Epithelial cell of esophagus (primary cell): ENCODE data around the gene EFCAB6.

ENCODE experiments used
- DNase-seq: peaks from one replicate; pipeline ENCODE4 v3.0.0; 2010; ENCODE audit warnings: low read depth
- H3K4me3 ChIP-seq: 2 replicates; pipeline ENCODE4 v1.5.1; 2011; ENCODE audit warnings: mild to moderate bottlenecking, low read length, control low read depth
- CTCF ChIP-seq: IDR thresholded peaks from 2 replicates; pipeline ENCODE4 v1.5.1; 2011; ENCODE audit warnings: low read depth, mild to moderate bottlenecking, low read length, control low read depth, inconsistent platforms; ENCODE audit not compliant: insufficient read depth; ENCODE audit errors: missing control alignments

Gene EFCAB6

GRCh38 chr22:43528601-43529360, 283.3 kb downstream of the EFCAB6 start:
- DNase-seq, result no peak
- TF ChIP-seq CTCF, result no peak

GRCh38 chr22:43526946-43527345, 285.2 kb downstream of the EFCAB6 start:
- no peak for TF ChIP-seq CTCF
- H3K4me3 ChIP-seq, result no peak overlapping the region
- DNase-seq, result no peak

More at GRCh38 chr22:43528601-43529360, 283.3 kb downstream of the EFCAB6 start:
- no peak overlapping the region for H3K4me3 ChIP-seq

GRCh38 chr22:43526117-43526655, 285.9 kb downstream of the EFCAB6 start:
- DNase-seq, result no peak
- no peak overlapping the region for H3K4me3 ChIP-seq
- no peak for TF ChIP-seq CTCF

- DNase-seq, result peak; percentile 91
- no peak for TF ChIP-seq CTCF
- H3K4me3 ChIP-seq, result no peak overlapping the region
These were observed 290.4 kb downstream of the EFCAB6 start for GRCh38 chr22:43521716-43522115.

GRCh38 chr22:43520632-43521039, 291.5 kb downstream of the EFCAB6 start:
- no peak for TF ChIP-seq CTCF
- no peak overlapping the region for H3K4me3 ChIP-seq
- DNase-seq, result no peak

GRCh38 chr22:43516996-43517635, 295.0 kb downstream of the EFCAB6 start:
- no peak for TF ChIP-seq CTCF
- no peak overlapping the region for H3K4me3 ChIP-seq

GRCh38 chr22:43516386-43516785, 295.7 kb downstream of the EFCAB6 start:
- no peak for DNase-seq
- TF ChIP-seq CTCF, result no peak
- no peak overlapping the region for H3K4me3 ChIP-seq

More at GRCh38 chr22:43516996-43517635, 295.0 kb downstream of the EFCAB6 start:
- no peak for DNase-seq
